ENCODE measurements around the gene TNFRSF1B. TPM values are rescaled to one million over a fixed set of nuclear protein-coding genes. Genes with fewer than 3 reads are reported as not detected.

The TNFRSF1B gene
- total RNA-seq, 1 donor from 2014 or later = 5.1 TPM

GRCh38 chr1:12188657-12189327 is 22.0 kb downstream of the TNFRSF1B start:
- DNase-seq = no peak
- TF ChIP-seq CTCF (IDR thresholded peaks at IDR 0.05; ENCODE audit: partially characterized antibody, unreplicated experiment) = no peak
- Mint-ChIP-seq H3K4me1 (ENCODE audit: low read depth, unreplicated experiment) (no peaks in the 10 kb centered on the region), H3K36me3 (ENCODE audit: unreplicated experiment) (no peaks in the 10 kb centered on the region), H3K4me3 (ENCODE audit: unreplicated experiment) (no peak overlapping the region), H3K9me3 (ENCODE audit: unreplicated experiment) (peaks cover 4% of the 10 kb centered on the region), H3K27me3 (ENCODE audit: unreplicated experiment) (peaks cover 8% of the 10 kb centered on the region), H3K27ac (ENCODE audit: unreplicated experiment) (no peak overlapping the region)

GRCh38 chr1:12189328-12189682 is 22.5 kb downstream of the TNFRSF1B start:
- peaks cover 8% of the 10 kb centered on the region for H3K27me3 Mint-ChIP-seq (ENCODE audit: unreplicated experiment)
- H3K4me3 Mint-ChIP-seq (ENCODE audit: unreplicated experiment) = no peak overlapping the region
- H3K36me3 Mint-ChIP-seq (ENCODE audit: unreplicated experiment) = no peaks in the 10 kb centered on the region
- H3K27ac Mint-ChIP-seq (ENCODE audit: unreplicated experiment) = no peak overlapping the region
- H3K4me1 Mint-ChIP-seq (ENCODE audit: low read depth, unreplicated experiment) = no peaks in the 10 kb centered on the region
- peaks cover 4% of the 10 kb centered on the region for H3K9me3 Mint-ChIP-seq (ENCODE audit: unreplicated experiment)
- TF ChIP-seq CTCF (IDR thresholded peaks at IDR 0.05; ENCODE audit: partially characterized antibody, unreplicated experiment) = no peak
- no peak for DNase-seq

GRCh38 chr1:12191242-12192032 is 24.6 kb downstream of the TNFRSF1B start:
- no peak overlapping the region for H3K27ac Mint-ChIP-seq (ENCODE audit: unreplicated experiment)
- no peaks in the 10 kb centered on the region for H3K36me3 Mint-ChIP-seq (ENCODE audit: unreplicated experiment)
- H3K4me3 Mint-ChIP-seq (ENCODE audit: unreplicated experiment) = no peak overlapping the region
- DNase-seq = no peak
- no peaks in the 10 kb centered on the region for H3K4me1 Mint-ChIP-seq (ENCODE audit: low read depth, unreplicated experiment)
- peaks cover 10% of the 10 kb centered on the region for H3K27me3 Mint-ChIP-seq (ENCODE audit: unreplicated experiment)
- TF ChIP-seq CTCF (IDR thresholded peaks at IDR 0.05; ENCODE audit: partially characterized antibody, unreplicated experiment) = no peak
- H3K9me3 Mint-ChIP-seq (ENCODE audit: unreplicated experiment) = peaks cover 4% of the 10 kb centered on the region

GRCh38 chr1:12194666-12195216 is 27.9 kb downstream of the TNFRSF1B start:
- TF ChIP-seq CTCF (IDR thresholded peaks at IDR 0.05; ENCODE audit: partially characterized antibody, unreplicated experiment) = no peak
- Mint-ChIP-seq H3K4me3 (ENCODE audit: unreplicated experiment) (no peak overlapping the region), H3K9me3 (ENCODE audit: unreplicated experiment) (peaks cover 6% of the 10 kb centered on the region), H3K4me1 (ENCODE audit: low read depth, unreplicated experiment) (peaks cover 2% of the 10 kb centered on the region), H3K36me3 (ENCODE audit: unreplicated experiment) (no peaks in the 10 kb centered on the region), H3K27ac (ENCODE audit: unreplicated experiment) (no peak overlapping the region), H3K27me3 (ENCODE audit: unreplicated experiment) (peaks cover 7% of the 10 kb centered on the region)
- DNase-seq = no peak

GRCh38 chr1:12195416-12195815 is 28.6 kb downstream of the TNFRSF1B start:
- TF ChIP-seq CTCF (IDR thresholded peaks at IDR 0.05; ENCODE audit: partially characterized antibody, unreplicated experiment) = no peak
- Mint-ChIP-seq H3K27me3 (ENCODE audit: unreplicated experiment) (peaks cover 7% of the 10 kb centered on the region), H3K4me3 (ENCODE audit: unreplicated experiment) (no peak overlapping the region), H3K9me3 (ENCODE audit: unreplicated experiment) (peaks cover 5% of the 10 kb centered on the region), H3K4me1 (ENCODE audit: low read depth, unreplicated experiment) (peaks cover 9% of the 10 kb centered on the region), H3K36me3 (ENCODE audit: unreplicated experiment) (no peaks in the 10 kb centered on the region), H3K27ac (ENCODE audit: unreplicated experiment) (no peak overlapping the region)
- no peak for DNase-seq
